KMS-11 (cell line): ENCODE results near the gene SDC1.

Source experiments
- H2AFZ ChIP-seq: fragments of 200-600 bp; sonication (generic); 2 replicates; pipeline ENCODE4 v1.6.1; 2016; ENCODE audit warnings: antibody characterized with exemption, mixed run types, low read depth
- H3K27ac ChIP-seq: fragments of 200-600 bp; sonication (generic); 2 replicates; pipeline ENCODE4 v1.6.1; 2016; ENCODE audit warnings: mild to moderate bottlenecking, mixed run types
- H3K27me3 ChIP-seq: fragments of 200-600 bp; sonication (generic); 2 replicates; pipeline ENCODE4 v1.6.1; 2017; ENCODE audit warnings: mild to moderate bottlenecking, low read depth, mixed run types, moderate library complexity; ENCODE audit not compliant: insufficient read depth
- H3K36me3 ChIP-seq: fragments of 200-600 bp; sonication (generic); 2 replicates; pipeline ENCODE4 v1.6.1; 2017; ENCODE audit warnings: mild to moderate bottlenecking, mixed run types; ENCODE audit not compliant: insufficient read depth
- H3K4me1 ChIP-seq: fragments of 200-600 bp; sonication (generic); 2 replicates; pipeline ENCODE4 v1.6.1; 2016; ENCODE audit warnings: mild to moderate bottlenecking, low read depth, mixed run types; ENCODE audit not compliant: poor library complexity, severe bottlenecking
- H3K4me2 ChIP-seq: fragments of 200-600 bp; sonication (generic); 2 replicates; pipeline ENCODE4 v1.7.0; 2016; ENCODE audit warnings: mild to moderate bottlenecking, mixed run types
- H3K4me3 ChIP-seq: fragments of 200-600 bp; sonication (generic); IDR thresholded peaks from 2 replicates; pipeline ENCODE4 v1.6.1; 2017; ENCODE audit warnings: low read depth, low read length, mixed read lengths; ENCODE audit not compliant: insufficient read depth
- H3K79me2 ChIP-seq: fragments of 200-600 bp; sonication (generic); 2 replicates; pipeline ENCODE4 v1.6.1; 2016; ENCODE audit warnings: low read depth, mixed run types; ENCODE audit not compliant: insufficient read depth
- H3K9ac ChIP-seq: fragments of 200-600 bp; sonication (generic); 2 replicates; pipeline ENCODE4 v1.6.1; 2016; ENCODE audit warnings: mild to moderate bottlenecking, mixed run types
- H4K20me1 ChIP-seq: fragments of 200-600 bp; sonication (generic); 2 replicates; pipeline ENCODE4 v1.6.1; 2016; ENCODE audit warnings: mild to moderate bottlenecking, mixed run types; ENCODE audit not compliant: insufficient read depth
- CTCF ChIP-seq: fragments of 200-600 bp; sonication (generic); conservative IDR thresholded peaks from 2 replicates; pipeline ENCODE4 v1.6.1; 2017; ENCODE audit warnings: low read depth, mild to moderate bottlenecking, antibody characterized with exemption, low read length, moderate library complexity, mixed read lengths

Gene SDC1

GRCh38 chr2:20188201-20188600, 36.7 kb downstream of the SDC1 start:
- no peak overlapping the region for H3K9ac ChIP-seq
- no peak for TF ChIP-seq CTCF
- H3K27ac ChIP-seq, result no peak overlapping the region
- no peaks in the 10 kb centered on the region for H3K4me1 ChIP-seq
- no peak overlapping the region for H2AFZ ChIP-seq
- H3K36me3 ChIP-seq, result no peaks in the 10 kb centered on the region
- H3K27me3 ChIP-seq, result no peaks in the 10 kb centered on the region
- no peaks in the 10 kb centered on the region for H4K20me1 ChIP-seq
- H3K4me2 ChIP-seq, result no peak overlapping the region
- H3K79me2 ChIP-seq, result no peaks in the 10 kb centered on the region
- no peak overlapping the region for H3K4me3 ChIP-seq

GRCh38 chr2:20187331-20187730, 37.6 kb downstream of the SDC1 start:
- Histone ChIP-seq H3K27me3 (no peaks in the 10 kb centered on the region), H2AFZ (no peak overlapping the region), H3K4me2 (no peak overlapping the region), H3K27ac (no peak overlapping the region), H4K20me1 (no peaks in the 10 kb centered on the region), H3K4me3 (no peak overlapping the region), H3K79me2 (no peaks in the 10 kb centered on the region), H3K36me3 (no peaks in the 10 kb centered on the region), H3K4me1 (no peaks in the 10 kb centered on the region), H3K9ac (no peak overlapping the region)
- no peak for TF ChIP-seq CTCF

GRCh38 chr2:20186855-20187187, 38.1 kb downstream of the SDC1 start:
- Histone ChIP-seq H4K20me1 (no peaks in the 10 kb centered on the region), H3K4me1 (no peaks in the 10 kb centered on the region), H3K36me3 (no peaks in the 10 kb centered on the region), H3K4me3 (no peak overlapping the region), H3K79me2 (no peaks in the 10 kb centered on the region), H3K9ac (no peak overlapping the region), H3K27me3 (no peaks in the 10 kb centered on the region), H3K27ac (no peak overlapping the region), H3K4me2 (no peak overlapping the region), H2AFZ (no peak overlapping the region)
- TF ChIP-seq CTCF, result no peak

- Histone ChIP-seq H3K27me3 (no peaks in the 10 kb centered on the region), H3K4me3 (no peak overlapping the region), H3K4me2 (no peak overlapping the region), H4K20me1 (no peaks in the 10 kb centered on the region), H3K9ac (no peak overlapping the region), H3K36me3 (no peaks in the 10 kb centered on the region), H3K4me1 (no peaks in the 10 kb centered on the region), H3K27ac (no peak overlapping the region), H3K79me2 (no peaks in the 10 kb centered on the region), H2AFZ (no peak overlapping the region)
- no peak for TF ChIP-seq CTCF
Observed at GRCh38 chr2:20186078-20186854, 38.7 kb downstream of the SDC1 start.
